Activated CD8-positive, alpha-beta memory T cell treated with anti-CD3 and anti-CD28 coated beads, Interleukin-2, amount 50 U/mL, for 4 hours (primary cell): ENCODE data around the gene CYP4F22.
"Not testable (repeated sequence)": the region's sequence is repeated elsewhere in the genome, so short reads cannot be mapped to it uniquely, and the experiment has no call there.

Experiments used
- DNase-seq: peaks from one replicate; pipeline ENCODE4 v3.0.0-alpha.2; 2020

CYP4F22 gene

GRCh38 chr19:15508035-15508710, at the start of gene CYP4F22:
CYP4F22 (plus strand) TSS chr19:15508525; CDS start chr19:15525337, 16,812 bp downstream.
- peak; percentile 22 for DNase-seq

GRCh38 chr19:15461694-15462093, 46.6 kb upstream of the CYP4F22 start:
- DNase-seq: no peak

GRCh38 chr19:15463861-15464371, 44.4 kb upstream of the CYP4F22 start:
- DNase-seq: peak; percentile 70

GRCh38 chr19:15464394-15465385, 43.6 kb upstream of the CYP4F22 start, which contains the start of gene RASAL3:
RASAL3 (minus strand) TSS chr19:15464544; CDS start chr19:15464358, 186 bp downstream.
- DNase-seq: peak; percentile 69

- peak; percentile 53 for DNase-seq
Measured at GRCh38 chr19:15466851-15467733, 41.2 kb upstream of the CYP4F22 start.

DNA sequence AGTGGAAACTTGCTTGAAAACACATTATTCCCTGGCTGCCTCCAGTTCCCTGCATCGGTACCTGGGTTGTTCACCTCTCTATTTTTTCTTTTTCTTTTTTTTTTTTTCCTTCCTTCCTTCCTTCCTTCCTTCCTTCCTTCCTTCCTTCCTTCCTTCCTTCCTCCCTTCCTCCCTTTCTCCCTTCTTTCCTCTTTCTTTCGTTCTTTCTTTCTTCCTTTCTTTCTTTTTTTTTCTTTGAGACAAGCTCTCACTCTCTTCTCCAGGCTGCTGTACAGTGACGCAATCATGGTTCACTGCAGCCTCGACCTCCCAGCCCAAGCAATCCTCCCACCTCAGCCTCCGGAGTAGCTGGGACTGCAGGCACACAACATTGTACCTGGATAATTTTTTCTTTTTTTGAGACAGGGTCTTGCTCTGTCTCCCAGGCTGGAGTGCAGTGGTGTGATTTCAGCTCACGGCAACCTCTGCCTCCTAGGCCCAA, 40.6 kb upstream of the CYP4F22 start:
- DNase-seq: no peak

- DNase-seq: no peak
Measured at GRCh38 chr19:15468675-15469512, 39.4 kb upstream of the CYP4F22 start.

DNA sequence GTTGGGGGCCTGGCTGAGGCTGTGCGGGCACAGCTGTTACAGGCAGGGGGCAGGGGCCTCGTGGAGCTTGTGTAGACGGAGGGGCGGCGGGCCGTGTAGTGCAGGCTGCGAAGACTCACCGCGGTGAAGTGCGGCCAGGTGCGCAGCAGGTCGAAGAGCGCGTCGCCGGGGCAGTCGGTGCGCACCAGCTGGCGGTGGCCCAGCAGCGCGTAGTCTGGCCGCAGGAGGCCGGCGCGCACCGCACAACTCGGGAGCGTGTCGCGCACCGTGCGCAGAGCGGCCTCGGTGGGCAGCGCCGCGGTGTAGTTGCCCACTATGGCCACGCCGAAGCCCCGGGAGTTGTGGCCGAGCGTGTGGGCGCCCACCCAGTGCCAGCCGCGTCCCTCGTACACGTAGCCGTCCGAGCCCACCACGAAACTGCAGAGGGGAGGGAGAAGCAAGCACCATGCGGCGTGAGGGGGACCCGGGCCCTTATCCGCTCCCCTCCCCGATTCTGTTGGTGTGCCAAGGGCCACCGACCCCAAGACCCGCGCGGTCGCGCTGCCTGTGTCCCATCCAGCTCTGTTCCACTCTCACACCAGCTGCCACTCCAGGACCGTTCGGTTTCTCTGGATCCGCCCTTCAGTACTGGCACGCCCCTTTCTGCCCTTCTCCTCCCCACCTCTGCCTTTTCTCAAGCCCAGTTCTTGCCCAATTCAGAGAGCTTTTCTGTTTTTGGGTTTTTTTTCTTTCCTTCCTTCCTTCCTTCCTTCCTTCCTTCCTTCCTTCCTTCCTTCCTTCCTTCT, 38.6 kb upstream of the CYP4F22 start:
- peak; percentile 46 for DNase-seq

- no peak for DNase-seq
Measured at GRCh38 chr19:15471639-15472101, 36.7 kb upstream of the CYP4F22 start.

DNA sequence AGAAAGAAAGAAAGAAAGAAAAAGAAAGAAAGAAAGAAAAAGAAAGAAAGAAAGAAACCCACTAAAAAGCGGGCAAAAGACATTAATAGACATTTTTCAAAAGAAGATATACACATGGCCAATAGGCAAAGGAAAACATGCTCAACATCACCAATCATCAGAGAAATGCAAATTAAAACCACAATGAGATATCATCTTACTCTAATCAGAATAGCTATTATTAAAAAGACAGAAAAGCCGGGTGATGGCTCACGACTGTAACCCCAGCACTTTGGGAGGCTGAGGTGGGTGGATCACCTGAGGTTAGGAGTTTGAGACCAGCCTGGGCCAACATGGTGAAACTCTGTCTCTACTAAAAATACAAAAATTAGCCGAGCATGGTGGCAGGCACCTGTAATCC, 34.5 kb upstream of the CYP4F22 start:
- DNase-seq: not testable (repeated sequence)

DNA sequence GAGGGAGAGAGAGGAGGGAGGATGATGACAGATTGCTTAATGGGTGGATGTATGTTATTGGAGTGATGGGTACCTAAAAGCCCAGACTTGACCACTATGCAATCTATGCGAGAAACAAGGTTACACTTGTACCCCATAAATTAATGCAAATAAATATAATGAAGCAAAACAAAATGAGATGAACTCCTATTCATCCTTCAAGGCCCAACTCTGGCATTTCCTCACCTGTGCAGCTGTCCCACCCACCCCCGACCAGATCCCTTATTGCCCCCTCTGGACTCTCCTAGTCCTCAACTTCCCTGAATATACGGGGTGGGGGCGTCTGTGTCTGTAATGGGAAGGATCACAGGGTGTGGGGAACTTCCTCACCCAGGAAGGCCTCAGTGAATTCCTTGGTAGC, 33.2 kb upstream of the CYP4F22 start:
- no peak for DNase-seq

GRCh38 chr19:15475611-15476010, 32.7 kb upstream of the CYP4F22 start:
- DNase-seq: no peak

DNA sequence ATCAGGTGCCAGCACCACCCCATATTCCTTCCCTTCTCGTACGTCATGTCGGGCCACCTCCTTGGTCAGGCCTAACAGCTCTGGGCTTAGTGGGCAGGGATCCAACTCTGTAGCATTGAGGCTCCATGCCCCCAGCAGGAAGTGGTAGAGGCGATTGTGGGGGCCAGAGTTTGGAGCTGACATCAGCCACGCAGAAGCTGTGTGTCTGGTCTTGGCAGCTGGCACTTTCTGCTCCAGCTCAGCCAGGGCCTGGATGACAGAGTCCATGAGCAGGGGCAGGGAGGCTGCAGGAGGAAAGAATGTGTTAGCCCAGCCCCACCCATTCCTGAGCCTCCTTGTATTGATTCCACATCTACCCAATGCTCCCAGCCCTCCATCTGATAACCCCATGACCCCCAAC, 32.0 kb upstream of the CYP4F22 start:
- DNase-seq: no peak

DNA sequence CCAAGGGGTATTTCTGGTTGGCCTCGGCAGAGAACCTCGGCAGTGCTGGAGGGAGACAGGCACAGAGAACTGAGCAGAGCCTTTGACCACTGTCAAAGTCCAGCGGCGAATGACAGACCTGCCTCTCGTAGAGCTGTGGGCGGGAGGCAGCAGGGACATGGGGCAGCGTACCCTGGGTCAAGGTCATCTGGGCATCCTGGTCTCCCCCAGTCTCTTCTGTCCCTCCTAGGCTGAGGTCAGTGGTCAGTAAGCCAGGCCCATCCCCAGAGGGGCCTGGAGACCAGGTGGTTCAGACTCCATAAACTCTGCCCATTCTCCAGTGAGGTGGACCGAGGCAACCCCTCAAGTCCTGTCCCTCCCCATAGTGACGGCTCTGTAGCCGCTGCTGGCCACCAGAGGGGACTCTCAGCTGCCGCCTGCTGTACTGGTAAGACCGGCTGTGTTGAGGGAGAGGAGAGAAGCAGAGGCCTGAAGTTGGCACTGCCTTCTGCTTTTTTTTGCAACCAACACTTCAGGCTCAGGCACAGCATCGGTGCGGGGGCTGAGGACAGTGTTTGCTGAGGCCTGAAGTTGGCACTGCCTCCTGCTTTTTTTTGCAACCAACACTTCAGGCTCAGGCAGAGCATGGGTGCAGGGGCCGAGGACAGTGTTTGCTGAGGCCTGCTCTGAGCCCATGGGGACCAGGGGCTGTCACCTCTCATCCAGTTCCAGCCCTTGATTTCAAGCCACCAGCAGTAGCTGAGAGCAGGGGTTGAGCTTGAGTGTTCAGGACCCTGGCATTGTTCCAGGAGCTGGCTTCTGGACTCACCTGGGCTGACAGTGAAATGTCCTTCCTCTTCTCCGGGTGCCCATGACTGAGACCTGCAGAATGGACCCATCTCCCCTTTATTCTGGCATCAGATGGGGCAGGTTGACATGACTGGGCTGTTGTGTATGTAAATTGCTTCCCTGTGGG, 28.7 kb upstream of the CYP4F22 start, which contains the start of gene PGLYRP2:
Gene PGLYRP2, minus strand, starts transcription at position 111 of the 955 bp plus-strand sequence. CDS start 130 bp downstream, outside the sequence.
- DNase-seq: no peak

DNA sequence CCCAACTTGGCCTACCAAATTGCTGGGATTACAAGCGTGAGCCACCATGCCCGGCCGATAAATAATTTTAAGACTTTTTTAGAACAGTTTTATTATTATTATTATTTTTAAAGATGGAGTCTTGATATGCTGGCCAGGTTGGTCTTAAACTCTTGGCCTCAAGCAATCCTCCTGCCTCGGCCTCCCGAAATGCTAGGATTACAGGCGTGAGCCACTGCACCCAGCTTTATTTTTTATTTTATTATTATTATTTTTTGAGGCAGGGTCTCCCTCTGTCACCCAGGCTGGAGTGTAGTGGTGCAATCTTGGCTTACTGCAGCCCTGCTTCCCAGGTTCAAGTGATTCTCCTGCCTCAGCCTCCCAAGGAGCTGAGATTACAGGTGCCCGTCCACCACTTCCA, 27.3 kb upstream of the CYP4F22 start:
- DNase-seq: not testable (repeated sequence)

DNA sequence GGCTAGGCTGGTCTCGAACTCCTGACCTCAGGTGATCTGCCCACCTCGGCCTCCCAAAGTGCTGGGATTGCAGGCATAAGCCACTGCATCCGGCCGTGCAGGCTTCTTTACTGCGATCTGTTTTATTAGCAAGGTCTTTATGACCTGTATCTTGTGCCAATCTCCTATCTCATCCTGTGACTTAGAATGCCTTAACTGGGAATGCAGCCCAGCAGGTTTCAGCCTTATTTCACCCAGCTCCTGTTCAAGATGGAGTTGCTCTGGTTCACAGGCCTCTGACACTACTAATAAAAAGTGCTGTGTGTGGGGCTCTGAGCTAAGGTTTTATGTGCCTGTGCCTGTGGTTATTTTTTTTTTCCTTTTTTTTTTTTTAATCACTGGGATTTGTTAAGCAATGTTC, 22.6 kb upstream of the CYP4F22 start:
- not testable (repeated sequence) for DNase-seq

DNA sequence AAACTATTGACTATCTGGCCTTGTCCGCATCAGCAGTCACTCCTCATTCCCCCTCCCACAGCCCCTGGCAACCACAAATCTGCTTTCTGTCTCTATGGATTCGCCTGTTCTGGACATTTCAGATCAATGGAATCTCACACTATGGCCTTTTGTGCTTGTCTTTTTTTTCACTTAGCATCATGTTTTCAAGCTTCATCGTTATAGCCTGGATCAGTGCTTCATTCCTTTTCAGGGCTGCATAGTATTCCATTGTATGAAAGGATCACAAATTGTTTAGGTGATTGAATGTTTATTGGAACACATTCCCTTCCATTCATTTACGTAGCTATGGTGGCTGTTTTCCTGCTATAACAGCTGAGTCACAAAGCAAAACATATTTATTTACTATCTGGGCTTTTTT, 21.3 kb upstream of the CYP4F22 start:
- no peak for DNase-seq

DNA sequence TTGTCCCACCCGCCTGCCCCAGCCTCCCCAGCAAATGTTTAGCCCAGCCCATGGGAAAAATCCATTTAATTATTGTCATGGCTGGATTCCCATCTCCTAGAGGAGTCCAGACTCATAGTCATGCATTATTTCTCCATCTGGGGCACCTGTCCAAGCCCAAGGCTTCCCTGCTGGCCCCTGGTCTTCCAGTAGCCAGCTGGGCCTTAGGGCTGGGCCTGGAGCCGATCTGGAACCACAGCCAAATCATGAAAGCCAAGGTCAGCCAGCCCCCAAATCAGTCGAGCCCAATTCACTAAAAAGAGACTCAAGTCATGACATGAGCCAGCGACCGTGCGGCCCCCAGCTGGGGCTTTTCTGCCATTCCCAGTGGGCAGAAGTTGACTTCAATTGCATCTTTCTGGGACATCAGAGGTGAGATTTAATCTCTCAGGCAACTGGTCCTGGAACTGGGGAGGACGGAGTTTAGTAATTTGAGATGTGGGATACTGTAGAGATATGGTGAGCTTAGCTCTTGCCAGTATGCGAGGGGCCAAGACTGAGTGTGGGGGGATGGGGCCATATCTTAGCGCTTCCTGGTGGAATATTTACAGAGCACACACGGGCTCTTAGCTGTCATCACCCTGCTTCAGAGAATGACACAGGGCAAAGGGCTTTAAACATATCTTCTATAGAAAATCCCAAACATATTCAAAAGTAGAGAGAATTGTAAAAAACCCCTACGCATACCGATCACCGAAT, 19.7 kb upstream of the CYP4F22 start:
- DNase-seq: no peak
